ENCODE data around the gene LPCAT2.

The LPCAT2 gene

GRCh38 chr16:55505333-55506015 is 3.4 kb upstream of the LPCAT2 start:
- DNase-seq: no peak

- DNase-seq: peak; percentile 26 to 34
Measured at GRCh38 chr16:55506083-55506482, 2.8 kb upstream of the LPCAT2 start.

GRCh38 chr16:55506708-55507107 is 2.2 kb upstream of the LPCAT2 start:
- DNase-seq: no peak

- DNase-seq: peak; percentile 81 to 87
Measured at GRCh38 chr16:55508271-55508921, 476 bp upstream of the LPCAT2 start.

GRCh38 chr16:55510185-55510805 is 1.4 kb downstream of the LPCAT2 start:
- peak; percentile 39 to 53 for DNase-seq

GRCh38 chr16:55512941-55513340 is 4.1 kb downstream of the LPCAT2 start:
- DNase-seq: no peak

GRCh38 chr16:55513616-55514015 is 4.7 kb downstream of the LPCAT2 start:
- no peak for DNase-seq

GRCh38 chr16:55515111-55515510 is 6.2 kb downstream of the LPCAT2 start:
- DNase-seq: no peak

- no peak for DNase-seq
Measured at GRCh38 chr16:55521792-55522191, 12.9 kb downstream of the LPCAT2 start.

GRCh38 chr16:55526441-55526840 is 17.6 kb downstream of the LPCAT2 start:
- DNase-seq: no peak

GRCh38 chr16:55527885-55528284 is 19.0 kb downstream of the LPCAT2 start:
- no peak for DNase-seq

GRCh38 chr16:55529018-55529417 is 20.1 kb downstream of the LPCAT2 start:
- peak; percentile 33 to 46 for DNase-seq

- DNase-seq: no peak
Measured at GRCh38 chr16:55530316-55530856, 21.5 kb downstream of the LPCAT2 start.

GRCh38 chr16:55532227-55532626 is 23.4 kb downstream of the LPCAT2 start:
- DNase-seq: no peak

- peak; percentile 67 to 82 for DNase-seq
Measured at GRCh38 chr16:55534756-55535155, 25.9 kb downstream of the LPCAT2 start.

GRCh38 chr16:55539049-55539448 is 30.2 kb downstream of the LPCAT2 start:
- peak; percentile 67 to 90 for DNase-seq

GRCh38 chr16:55539488-55539887 is 30.6 kb downstream of the LPCAT2 start:
- DNase-seq: no peak

GRCh38 chr16:55540221-55540620 is 31.3 kb downstream of the LPCAT2 start:
- DNase-seq: no peak

GRCh38 chr16:55542459-55543082 is 33.7 kb downstream of the LPCAT2 start:
- peak in 1 of 2 donors; percentile 20 for DNase-seq

GRCh38 chr16:55543472-55543871 is 34.6 kb downstream of the LPCAT2 start:
- DNase-seq: peak in 1 of 2 donors; percentile 20

GRCh38 chr16:55552621-55553020 is 43.7 kb downstream of the LPCAT2 start:
- no peak for DNase-seq

- DNase-seq: no peak
Measured at GRCh38 chr16:55555436-55555835, 46.6 kb downstream of the LPCAT2 start.

GRCh38 chr16:55557186-55557585 is 48.3 kb downstream of the LPCAT2 start:
- DNase-seq: no peak
